Kidney glomerular epithelial cell (primary cell): ENCODE data around the gene DEFB131A.
"Not testable (repeated sequence)": the region's sequence is repeated elsewhere in the genome, so short reads cannot be mapped to it uniquely, and the experiment has no call there.

ENCODE experiments used
- DNase-seq: peaks from one replicate; lab custom pipeline; 2025; lab: John Stamatoyannopoulos, UW

The DEFB131A gene

GRCh38 chr4:9494256-9495035 lies 50.2 kb downstream of the DEFB131A start:
- DNase-seq = not testable (repeated sequence)

- peak; percentile 5 for DNase-seq
Measured at GRCh38 chr4:9495443-9495842, 51.2 kb downstream of the DEFB131A start.

- DNase-seq = not testable (repeated sequence)
Measured at GRCh38 chr4:9497575-9498467, 53.6 kb downstream of the DEFB131A start.

GRCh38 chr4:9498468-9499040 lies 54.3 kb downstream of the DEFB131A start:
- not testable (repeated sequence) for DNase-seq

GRCh38 chr4:9499974-9500487 lies 55.8 kb downstream of the DEFB131A start:
- not testable (repeated sequence) for DNase-seq
